ENCODE results near the gene TMEM72.

The TMEM72 gene

DNA sequence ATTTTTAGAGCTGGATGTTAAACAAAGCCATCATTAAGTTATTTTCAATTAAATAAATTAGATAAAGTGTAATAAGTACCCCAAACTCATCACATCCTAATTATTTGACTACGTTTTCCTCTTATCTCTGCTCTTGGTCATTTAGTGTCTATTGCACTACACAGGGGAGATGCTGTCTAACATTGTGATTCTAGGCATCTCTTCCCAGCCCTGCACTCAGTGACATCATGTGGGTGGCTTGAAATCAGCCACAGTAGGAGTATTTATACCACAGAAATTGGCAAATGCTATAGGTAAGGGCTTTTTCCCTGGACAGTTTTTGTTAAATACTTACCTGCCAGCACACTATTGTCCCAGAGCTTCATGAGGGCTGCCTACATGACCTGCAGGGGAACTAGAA is 21.3 kb upstream of the TMEM72 start:
- DNase-seq (ENCODE audit: low read depth, low spot score), result no peak

DNA sequence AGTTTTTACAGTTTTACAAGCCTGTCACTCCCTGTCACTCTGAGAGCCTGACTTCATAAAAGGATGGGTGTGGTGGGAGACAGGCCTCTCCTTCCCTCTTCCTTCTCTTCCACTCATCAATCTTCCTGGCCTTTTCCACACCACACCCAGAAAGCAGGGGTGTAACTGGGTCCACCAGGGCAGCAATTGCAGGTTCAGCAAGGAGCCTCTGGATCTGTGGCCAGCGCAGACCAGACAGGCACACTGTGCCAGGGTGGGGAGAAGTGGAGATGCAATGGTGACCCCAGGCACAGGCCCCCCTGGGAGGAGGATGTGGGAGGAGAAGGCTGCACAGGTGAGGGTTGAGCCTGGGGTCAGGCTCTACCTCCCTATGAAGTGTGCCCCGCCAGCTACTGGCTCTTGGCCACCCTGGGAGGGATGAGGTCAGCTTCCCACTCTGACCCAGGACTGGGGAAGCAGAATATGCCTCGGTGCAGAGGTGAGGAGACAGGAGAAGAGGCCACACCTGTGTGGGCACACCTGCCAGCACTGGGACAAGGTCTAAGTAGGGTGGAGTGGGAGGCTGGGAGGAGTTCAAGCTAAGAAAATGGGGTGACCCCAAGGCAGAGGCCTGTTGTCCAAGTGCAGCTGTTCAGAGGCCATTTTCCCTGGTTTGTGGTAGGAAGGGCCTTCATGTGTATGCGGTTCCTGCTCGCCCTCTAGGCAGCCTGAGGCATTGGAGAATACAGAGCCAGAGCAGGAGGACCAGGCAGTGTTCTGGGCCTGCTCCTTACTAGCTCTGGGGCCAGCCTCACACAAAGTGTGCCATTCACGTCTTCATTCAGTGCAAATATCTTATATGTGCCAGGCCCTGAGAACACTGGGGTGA is 20.2 kb upstream of the TMEM72 start:
- DNase-seq (ENCODE audit: low read depth, low spot score), result no peak

DNA sequence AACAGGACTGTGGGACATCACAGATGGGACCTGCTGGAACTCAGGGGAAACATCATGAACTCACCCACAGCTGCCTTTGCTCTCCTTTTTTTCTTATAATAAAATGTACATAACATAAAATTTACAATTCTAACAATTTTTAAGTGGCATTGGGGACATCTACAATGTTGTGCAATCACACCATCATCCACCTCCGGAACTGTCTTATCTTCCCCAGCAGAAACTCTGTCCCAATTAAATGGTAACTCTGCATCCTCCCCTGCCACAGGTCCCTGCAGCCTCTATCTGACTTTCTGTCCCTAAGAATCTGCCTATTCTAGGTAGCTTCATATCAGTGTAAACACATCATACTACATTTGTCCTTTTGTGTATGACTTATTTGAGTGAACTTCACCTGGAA is 19.4 kb upstream of the TMEM72 start:
- no peak for DNase-seq (ENCODE audit: low read depth, low spot score)

- DNase-seq (ENCODE audit: low read depth, low spot score), result no peak
Measured at GRCh38 chr10:44893604-44894468, 17.3 kb upstream of the TMEM72 start.

DNA sequence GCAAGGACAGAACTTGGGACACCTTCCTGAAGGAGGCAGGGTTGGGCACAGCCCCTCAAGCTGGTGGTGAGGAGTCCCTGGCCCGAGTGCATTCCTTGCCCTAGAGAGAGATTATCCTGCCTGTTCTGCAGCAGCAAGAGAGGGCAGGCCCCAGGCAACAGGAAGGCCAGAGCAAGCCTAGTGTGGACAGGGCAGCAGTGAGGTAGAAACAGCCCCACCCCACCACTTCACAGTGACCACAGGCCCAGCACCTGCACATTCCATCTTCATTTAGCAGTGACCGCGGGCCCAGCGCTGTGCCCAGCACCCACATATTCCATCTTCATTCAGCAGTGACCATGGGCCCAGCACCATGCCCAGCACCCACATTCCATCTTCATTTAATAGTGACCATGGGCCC is 16.4 kb upstream of the TMEM72 start:
- DNase-seq (ENCODE audit: low read depth, low spot score), result no peak

GRCh38 chr10:44895280-44895679 is 15.9 kb upstream of the TMEM72 start:
- no peak for DNase-seq (ENCODE audit: low read depth, low spot score)

GRCh38 chr10:44897049-44897448 is 14.1 kb upstream of the TMEM72 start:
- no peak for DNase-seq (ENCODE audit: low read depth, low spot score)

DNA sequence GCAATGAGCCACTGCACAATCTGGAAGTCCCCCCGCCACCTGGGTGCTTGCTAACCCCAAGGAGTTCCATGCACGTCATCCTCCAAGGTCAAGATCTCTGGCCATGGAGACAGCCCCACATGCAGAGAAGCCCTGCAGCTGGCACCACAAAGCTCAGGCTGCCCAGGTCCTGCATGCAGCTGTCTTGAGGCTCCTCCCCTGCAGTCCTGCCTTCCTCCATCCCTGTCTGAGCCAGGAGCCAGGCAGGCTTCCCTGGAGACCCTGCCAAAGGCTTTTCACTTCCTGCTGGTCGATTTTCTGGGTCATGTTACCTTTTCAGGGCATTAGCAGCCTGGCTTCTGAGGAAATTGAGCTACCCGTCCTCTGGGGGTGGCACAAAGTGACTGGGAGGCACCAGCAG is 12.5 kb upstream of the TMEM72 start:
- DNase-seq (ENCODE audit: low read depth, low spot score), result no peak

GRCh38 chr10:44899450-44900080 is 11.6 kb upstream of the TMEM72 start:
- DNase-seq (ENCODE audit: low read depth, low spot score), result no peak

- no peak for DNase-seq (ENCODE audit: low read depth, low spot score)
Measured at GRCh38 chr10:44902941-44903545, 8.1 kb upstream of the TMEM72 start.

DNA sequence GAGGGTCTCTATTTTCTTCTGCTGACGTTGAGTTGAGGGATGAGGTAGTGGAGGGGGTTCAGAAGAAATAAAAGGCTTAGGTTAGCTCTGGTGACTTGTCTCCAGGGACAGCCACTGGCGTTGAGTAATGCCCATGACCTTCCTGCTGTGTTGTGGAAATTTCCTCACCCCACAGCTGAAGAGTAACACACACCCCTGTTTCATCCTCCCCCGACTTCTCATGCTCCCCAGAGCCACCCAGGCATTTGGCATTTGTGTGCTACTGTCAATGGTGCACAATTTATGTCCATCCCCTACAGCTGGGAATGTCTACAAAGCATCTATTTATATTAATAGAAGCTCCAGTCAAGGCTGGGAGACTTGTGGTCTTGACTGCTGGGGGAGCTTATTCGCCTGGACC is 4.7 kb upstream of the TMEM72 start:
- no peak for DNase-seq (ENCODE audit: low read depth, low spot score)

GRCh38 chr10:44907556-44907955 is 3.6 kb upstream of the TMEM72 start:
- DNase-seq (ENCODE audit: low read depth, low spot score), result no peak

GRCh38 chr10:44908066-44908749 is 2.9 kb upstream of the TMEM72 start:
- no peak for DNase-seq (ENCODE audit: low read depth, low spot score)

DNA sequence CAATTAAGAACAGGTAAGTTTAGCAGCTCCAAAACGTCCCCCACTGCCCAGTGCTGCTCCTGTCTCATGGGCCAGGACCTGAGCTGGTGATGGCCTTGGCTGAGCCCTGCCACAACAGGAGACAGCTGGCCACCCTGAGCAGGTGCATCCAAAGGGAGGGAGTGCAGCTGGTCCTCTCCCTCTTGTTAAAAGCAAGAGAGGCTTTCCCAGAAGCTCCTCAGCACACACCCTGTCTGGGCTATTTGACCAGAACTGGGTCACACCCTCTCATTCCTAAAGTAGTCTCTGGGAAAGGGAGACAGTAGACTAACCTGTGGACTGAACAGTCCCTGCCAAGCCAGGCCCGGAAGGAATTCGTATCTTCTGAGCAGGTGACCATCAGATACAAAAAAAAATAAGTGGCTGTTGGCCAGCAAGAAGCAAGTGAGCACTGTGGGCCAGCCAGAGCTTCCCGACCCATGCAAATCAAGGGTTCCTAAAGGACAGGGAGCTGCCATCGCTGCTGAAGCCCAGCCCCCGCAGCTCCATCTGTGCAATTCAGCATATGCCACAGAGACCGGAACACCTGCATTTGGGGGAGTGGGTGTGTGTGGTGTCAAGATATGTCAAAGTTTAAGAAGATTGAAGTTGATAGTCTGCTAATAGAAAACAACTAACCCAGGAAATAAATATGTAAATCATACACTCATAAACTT is 2.1 kb upstream of the TMEM72 start:
- DNase-seq (ENCODE audit: low read depth, low spot score), result no peak

- DNase-seq (ENCODE audit: low read depth, low spot score), result no peak
Measured at GRCh38 chr10:44909910-44910309, 1.2 kb upstream of the TMEM72 start.

DNA sequence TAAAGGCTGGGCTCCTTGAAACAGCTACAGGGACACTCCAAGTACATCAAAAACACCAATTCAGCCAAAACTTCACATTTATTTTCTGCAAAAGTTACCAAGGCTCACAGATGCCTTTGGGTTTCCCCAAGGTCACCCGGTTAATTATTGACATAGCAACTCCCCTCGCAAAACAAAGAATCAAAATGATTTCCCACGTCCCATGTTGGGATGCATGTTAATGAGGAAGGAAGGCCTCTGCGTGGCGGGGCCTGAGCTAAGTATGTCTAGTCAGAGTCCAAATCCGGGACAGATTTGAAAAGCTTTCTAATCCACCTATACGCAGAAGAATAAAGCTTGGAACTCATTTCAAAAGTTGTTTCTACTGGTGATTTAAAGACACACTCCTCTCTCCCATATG is 535 bp upstream of the TMEM72 start:
- no peak for DNase-seq (ENCODE audit: low read depth, low spot score)

DNA sequence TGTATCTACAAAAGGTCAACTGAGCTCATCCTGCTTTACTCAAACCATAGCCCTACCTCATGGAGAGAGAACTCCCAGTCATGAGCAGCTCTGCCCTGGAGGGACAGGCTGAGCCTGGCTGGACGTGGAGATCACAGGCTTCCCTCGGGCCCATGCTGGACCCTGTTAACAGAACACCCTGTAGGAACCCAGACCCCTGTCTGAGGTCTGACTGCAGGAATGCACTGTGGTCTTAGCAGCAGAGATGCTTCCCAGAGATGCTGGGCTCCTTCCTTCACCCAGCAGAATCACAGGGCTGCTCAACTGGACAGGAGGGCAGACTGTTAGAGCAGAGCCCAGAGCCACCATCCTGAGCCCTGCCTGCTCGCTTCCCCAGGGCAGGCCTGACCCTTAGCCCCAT is 814 bp downstream of the TMEM72 start:
- no peak for DNase-seq (ENCODE audit: low read depth, low spot score)

DNA sequence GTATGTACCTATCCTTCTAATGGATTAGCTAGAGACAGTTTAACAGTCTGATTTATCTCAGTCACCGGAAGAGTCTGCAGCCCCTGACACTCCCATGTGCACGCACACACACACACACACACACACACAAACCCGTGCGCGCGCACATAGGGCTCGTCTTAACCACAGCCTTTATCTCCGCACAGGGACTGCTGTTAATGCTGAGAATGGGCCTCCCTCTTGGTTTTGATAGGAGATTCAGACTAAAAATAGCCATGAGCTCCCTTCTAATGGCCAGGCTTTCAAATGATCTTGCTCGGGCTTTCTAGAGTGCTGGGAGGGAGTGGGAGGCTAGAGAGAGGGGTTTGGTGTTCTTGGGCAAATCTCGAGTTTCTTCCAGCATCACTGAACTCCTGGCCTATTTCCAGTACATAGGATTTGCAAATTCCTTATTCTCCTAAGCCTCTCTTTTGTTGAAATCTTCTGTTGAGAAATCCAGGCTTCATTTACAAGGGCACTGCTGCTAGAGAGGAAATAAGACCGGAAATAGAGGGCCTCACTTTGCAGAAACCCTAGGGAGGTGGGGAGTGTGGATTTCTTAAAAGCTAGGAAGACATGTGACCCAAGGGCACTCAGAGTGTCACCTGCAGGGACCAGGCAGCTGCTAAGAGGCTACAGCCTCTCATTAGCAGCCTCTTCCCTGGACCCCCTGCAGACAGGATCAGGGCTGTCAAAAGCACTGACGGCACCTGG is 2.4 kb downstream of the TMEM72 start:
- no peak for DNase-seq (ENCODE audit: low read depth, low spot score)

DNA sequence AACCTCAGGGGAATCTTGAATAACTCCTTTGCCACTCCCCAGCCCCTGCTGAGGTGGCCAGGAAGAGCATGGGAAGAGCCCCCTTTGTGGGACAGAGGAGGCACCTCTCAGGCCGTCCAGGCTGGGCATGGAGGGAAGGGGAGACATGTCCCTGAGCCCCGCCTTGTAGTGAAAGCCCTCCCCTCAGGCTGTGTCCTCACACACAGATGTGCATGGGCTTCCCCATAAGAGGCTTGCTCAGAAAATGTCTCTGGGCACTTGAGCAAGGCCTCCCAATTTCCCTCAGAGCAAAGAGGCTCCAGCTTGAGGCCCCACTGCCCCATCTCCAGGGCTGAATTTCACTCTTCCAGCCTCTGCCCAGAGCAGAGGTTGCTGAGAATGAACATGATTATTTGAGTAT is 3.8 kb downstream of the TMEM72 start:
- no peak for DNase-seq (ENCODE audit: low read depth, low spot score)

DNA sequence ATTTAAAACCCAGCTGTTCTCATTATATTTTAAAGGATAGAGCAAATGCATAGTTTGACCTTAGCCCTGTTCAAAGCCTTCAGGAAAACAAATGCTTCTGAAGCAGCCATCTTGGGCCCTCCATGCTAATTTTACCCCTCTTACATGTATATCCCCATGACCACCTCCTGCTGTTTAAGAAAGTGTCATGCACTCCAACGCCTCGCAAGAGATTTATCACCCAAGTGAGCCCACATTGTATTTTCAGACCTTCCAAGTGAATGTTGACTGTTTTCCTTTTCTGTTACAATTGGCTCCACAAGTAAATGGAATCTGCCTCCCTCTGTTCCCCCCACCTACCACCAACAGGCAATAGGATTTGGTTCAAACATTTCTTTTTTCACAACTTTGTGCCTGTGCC is 5.3 kb downstream of the TMEM72 start:
- DNase-seq (ENCODE audit: low read depth, low spot score), result no peak
